HG03039 (cell line): ENCODE results near the gene AURKB.
A peak's percentile ranks its signal among the peaks of the same experiment; 100 is the strongest.
"Not testable (repeated sequence)": the region's sequence is repeated elsewhere in the genome, so short reads cannot be mapped to it uniquely, and the experiment has no call there.

ENCODE experiments used
- ATAC-seq: cut with Tn5 transposase; IDR thresholded peaks from one replicate; pipeline ENCODE4 v1.9.1; 2021; ENCODE audit warnings: mild to moderate bottlenecking, moderate library complexity; ENCODE audit not compliant: unreplicated experiment

Gene AURKB

GRCh38 chr17:8209907-8210760 lies at the start of gene AURKB:
TSS of gene AURKB (minus strand) at chr17:8210575. CDS start at chr17:8210224, 351 bp downstream.
- ATAC-seq = peak; percentile 74

DNA sequence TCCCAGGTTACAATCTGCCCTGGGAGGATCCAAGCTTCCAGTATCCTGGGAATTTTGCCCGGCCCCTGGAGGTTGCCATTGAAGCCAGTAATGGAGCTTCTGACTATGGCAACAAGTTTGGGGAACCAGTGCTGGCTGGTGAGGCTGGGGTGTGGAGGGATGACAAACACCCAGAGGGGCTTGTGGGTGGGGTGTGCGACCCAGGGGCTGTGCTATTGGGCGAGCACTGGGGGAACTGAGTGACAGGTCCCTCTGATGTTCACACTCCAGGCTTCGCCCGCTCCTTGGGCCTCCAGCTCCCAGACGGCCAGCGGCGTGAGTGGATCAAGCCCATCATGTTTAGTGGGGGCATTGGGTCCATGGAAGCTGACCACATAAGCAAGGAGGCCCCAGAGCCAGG lies 47.4 kb upstream of the AURKB start:
- ATAC-seq = no peak

- ATAC-seq = no peak
These were observed 46.3 kb upstream of the AURKB start for GRCh38 chr17:8256691-8257090.

- ATAC-seq = no peak
These were observed 45.9 kb upstream of the AURKB start for GRCh38 chr17:8256291-8256690.

GRCh38 chr17:8255499-8255898 lies 45.1 kb upstream of the AURKB start:
- no peak for ATAC-seq

GRCh38 chr17:8254881-8255280 lies 44.5 kb upstream of the AURKB start:
- ATAC-seq = no peak

DNA sequence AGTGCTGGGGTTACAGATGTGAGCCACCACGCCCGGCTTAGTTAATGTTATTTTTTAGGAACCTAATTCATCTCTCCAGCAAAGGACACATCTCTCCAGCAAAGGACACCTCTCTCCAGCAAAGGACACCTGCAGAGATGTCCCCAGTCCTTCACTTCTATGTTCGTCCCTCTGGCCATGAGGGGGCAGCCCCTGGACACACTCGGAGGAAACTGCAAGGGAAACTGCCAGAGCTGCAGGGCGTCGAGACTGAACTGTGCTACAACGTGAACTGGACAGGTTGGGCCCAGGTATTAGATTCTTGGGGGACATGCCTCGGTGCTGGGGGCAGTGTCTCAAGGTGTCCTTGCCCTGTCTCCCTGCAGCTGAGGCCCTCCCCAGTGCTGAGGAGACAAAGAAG lies 43.4 kb upstream of the AURKB start:
- no peak for ATAC-seq

GRCh38 chr17:8251411-8251810 lies 41.0 kb upstream of the AURKB start:
- ATAC-seq = not testable (repeated sequence)

DNA sequence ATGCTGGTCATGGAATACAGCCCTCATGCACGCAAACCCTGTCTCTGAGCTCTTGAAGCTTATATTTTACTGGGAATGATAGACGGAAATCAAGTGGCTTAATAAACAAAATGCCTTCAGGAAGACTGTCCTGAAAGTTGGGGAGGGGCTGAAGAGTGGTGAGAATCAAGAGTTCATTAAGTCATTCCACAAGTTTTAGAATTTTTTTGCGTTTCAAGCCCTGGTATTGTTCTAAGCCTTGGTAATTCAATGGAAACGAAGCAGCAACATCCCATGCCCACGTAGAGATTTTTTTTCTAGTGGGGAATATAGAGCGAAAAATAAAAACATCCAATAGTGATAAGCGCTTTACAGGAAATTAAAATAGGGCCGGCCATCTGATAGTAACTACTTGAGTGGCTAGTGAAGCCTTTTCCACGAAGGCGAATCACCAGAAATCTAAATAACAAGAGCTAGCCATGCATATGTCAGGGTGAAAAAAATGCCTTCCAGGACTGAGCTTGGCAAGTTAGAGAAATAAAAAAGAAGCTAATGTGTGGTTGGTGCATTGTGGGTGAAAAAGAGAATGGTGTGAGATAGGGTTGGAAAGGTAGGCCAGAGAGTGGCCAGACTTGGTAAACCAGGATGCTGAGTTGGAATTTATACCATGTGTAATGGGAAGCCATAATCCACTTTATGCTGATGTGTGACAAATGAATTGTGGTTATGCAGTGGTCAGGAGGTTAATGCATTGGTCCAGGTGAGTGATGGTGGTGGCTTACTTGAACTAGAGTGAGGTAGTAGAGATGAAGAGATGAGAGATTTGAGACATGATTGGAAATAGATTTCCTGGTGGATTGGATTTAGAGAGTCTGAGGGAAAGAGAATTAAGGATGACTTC lies 39.5 kb upstream of the AURKB start:
- ATAC-seq = no peak

DNA sequence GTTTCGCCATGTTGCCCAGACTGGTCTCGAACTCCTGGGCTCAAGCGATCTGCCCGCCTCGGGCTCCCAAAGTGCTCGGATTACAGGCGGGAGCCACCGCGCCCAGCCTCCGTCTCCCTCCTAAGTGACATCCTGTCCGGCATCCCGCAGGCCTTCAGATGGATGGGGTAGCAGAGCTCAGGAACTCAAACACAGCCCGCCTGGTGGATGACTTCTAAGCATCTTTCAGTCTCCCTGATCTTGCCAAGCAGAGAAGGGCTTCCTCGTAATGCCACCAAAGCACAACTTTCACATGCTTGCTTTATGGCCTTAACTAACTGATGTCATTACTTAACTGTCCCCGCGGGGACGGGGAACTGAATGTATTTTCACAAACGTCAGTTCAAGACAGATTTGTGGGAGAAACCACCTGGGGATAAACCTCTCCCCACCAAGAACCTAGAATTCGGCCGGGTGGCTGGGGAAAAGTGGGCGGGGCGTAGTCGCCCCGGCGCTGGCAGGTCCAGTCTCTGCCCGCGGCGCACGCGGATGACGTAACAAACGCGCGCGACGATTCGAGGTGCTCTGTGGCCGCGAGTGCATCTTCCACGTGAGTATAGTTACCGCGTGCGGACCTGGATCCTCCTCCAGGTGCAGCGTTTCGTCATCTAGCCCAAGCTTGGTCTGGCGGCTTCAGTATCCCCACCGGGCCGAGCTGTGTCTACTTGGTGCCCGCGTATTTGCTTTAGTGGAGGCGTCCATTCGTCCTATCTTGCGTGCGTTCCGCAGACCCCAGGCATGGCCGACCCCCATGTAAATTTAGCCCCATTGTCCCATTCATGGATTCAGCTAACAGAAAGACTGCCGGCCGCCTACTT lies 38.6 kb upstream of the AURKB start, which contains the start of gene PFAS:
Gene PFAS (plus strand): TSS at position 539 of the 857 bp plus-strand sequence. CDS start 4,649 bp downstream, outside the sequence.
- peak; percentile 58 for ATAC-seq

- ATAC-seq = no peak
These were observed 34.4 kb upstream of the AURKB start for GRCh38 chr17:8244768-8245167.

GRCh38 chr17:8243827-8244226 lies 33.5 kb upstream of the AURKB start:
- no peak for ATAC-seq

DNA sequence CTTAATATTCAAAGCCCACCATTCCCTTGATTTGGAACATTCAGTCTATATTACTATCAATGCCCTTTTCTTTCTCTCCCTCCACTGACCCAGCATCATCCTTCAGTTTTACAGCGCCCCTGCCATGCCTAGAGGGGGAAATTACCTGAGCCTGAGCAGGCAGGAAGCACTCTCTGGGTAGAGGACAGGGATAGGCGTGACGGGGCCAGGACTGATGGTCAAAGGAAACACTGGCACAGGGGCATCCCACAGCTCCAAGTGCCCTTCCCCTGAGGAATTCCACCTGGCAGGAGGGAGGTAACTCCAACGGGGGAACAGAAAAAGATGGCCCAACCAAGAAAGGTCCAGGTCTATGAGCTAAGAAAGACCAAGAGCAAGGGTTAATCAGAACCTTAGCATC lies 27.5 kb upstream of the AURKB start:
- ATAC-seq = no peak

DNA sequence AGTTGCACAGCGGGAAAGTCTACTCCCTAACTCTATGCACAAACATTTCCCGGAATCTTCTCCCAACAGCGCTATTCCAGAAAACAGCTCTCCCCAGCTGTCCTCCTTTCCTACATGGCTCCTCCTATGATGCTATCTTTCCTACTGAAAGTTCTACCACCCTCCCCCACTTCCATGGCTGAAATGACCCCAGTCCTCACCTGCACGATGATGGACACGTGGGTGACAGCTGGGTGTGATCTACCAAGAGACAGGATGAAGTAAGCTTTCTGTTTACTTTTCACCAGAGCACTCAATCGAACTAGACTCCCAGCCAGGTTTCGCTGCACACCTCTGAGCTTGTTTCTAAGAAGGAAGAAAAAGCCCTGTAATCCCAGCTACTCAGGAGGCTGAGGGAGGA lies 26.8 kb upstream of the AURKB start:
- no peak for ATAC-seq

DNA sequence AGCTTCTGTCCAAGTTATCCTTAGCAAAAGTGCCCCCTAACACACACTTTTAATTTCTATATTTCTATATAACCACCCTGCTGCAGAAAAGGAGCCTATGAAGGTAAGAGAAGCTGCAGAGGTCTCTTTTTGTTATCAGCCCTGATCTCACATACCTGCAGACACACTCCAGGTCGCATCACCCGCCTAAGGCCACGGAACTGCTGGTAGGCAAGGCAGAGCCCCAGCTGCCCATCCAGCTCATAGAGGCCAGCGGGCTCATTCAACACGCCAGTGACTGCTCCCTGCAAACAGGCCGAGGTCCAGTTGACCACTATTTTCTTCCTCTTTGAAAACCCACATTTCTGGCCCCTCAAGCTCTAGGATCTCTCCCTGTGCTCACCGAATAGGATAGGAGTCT lies 25.3 kb upstream of the AURKB start:
- no peak for ATAC-seq

GRCh38 chr17:8234361-8235270 lies 24.2 kb upstream of the AURKB start:
- no peak for ATAC-seq

DNA sequence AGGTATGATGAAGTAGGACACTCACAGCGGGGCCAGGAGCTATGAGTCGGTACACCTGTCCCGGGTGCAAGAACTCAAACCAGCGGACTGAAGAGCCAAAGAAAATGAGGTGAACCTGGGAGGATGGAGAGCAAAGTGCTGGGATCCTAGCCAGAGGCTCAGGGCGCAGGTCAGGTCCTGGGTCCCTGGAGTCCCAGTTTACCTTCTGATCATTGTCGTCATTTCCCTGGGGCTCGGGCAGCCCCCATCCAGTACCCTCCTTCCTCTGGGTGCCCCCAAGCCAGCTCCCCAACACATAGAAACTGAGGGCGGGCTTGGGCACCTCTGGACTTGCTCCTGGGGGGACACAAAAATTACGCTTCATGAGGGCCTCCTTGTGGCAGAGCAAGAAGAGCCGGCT lies 21.3 kb upstream of the AURKB start:
- ATAC-seq = no peak

DNA sequence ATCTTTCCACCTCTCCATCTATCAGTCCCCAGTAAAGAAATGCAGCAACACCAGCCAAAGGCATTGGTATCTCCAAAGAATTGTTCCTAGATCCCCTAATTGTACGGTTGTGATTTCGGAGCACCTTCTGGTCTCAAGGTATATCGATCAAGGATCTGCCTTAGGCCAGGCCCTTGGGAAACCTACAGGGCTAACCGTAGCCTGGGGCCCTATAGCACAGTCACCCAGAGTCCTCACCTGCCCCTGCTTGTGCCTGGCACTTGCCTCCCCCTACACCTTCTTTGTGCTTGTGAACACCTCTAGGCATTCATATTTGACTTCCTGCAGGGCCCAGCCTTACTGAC lies 16.8 kb upstream of the AURKB start:
- no peak for ATAC-seq

DNA sequence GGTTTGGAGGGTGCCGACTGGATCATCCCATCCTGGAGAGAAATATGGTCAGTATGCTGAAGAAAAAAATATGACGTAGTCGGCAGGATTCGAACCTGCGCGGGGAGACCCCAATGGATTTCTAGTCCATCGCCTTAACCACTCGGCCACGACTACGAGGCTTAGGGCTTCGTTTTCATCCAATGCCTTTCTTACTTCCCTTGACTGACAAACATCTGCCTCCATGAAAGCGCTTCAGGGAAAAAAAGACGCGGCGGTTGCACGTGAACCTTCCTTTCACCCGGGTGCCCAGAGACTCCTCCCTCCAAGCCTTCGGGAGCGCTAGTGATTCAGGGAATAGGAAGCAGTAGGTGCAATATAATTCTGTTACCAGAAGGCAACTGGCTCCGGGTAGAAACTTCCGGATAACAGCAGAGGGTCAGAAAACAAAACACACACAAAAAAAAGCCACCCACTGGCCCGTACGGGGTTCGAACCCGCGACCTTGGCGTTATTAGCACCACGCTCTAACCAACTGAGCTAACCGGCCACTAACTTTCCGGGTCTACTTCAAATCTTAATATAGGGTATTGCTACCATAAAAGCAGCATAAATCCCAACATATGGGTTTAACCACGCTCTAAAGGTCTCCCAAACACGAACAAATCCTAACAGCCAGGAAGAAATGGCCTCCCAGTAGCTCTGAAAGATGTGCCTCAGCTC lies 16.3 kb upstream of the AURKB start:
- no peak for ATAC-seq
